ENCODE data around the gene AFF3. TPM values are rescaled to one million over a fixed set of nuclear protein-coding genes. Genes with fewer than 3 reads are reported as not detected.

Gene AFF3
- total RNA-seq, 1 experiment from 2014 or later: not detected

DNA sequence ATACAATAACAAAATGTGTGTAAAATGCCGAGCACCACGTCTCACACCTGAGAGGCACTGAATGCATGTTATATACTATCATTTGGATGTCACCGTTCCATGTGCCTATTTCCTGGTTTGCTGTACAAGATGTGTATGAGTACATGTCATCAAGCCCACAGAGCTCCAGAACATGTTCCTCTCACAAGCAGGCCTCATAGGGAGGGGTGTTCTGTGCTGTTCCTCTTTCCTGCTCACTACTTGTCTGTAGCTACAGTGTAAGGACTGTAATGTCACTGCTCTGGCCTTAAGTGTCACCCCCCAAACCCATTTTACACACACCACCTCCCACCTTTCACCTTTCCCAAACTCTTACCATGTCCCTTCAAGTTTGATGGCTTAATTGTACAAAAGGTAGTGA lies 1.8 kb downstream of the AFF3 start:
- no TSS peak for BruUV-seq (replicated peaks)

DNA sequence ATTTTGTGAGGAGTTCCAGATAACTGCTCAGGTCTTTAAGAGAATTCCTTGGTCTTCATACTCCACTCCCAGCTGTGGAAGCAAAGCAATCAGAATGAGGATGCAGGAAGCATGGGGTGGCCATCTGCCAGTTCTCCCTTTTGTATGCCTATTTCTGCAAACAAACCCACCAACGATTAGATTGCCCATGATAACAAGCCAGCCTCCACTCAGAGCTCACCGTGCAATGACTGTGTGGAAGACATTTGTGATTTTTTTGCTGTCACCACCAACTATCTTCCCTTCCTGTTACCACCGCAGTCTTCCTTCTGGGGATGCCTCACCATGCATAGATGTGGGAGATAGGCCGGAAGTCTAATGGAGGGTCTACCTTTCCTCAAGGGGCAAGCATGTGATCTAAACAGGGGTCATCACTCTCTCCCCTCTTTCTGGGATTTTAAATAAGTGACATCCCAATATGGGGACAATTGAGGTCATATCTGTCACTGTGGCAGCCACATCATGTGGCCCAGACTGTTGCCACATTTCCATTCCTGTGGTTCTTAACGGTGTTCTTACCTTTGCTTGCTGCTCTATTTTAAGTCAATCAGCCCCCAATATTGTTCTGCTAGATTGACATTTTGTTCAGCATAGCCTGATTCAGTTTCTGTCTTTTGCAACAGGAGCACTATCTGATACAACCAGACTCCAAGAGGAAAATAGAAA lies 4.4 kb downstream of the AFF3 start:
- intact Hi-C loops (cut with micrococcal nuclease; ENCODE audit: unreplicated experiment): no loop called here

More for the DNA sequence above, 1.8 kb downstream of the AFF3 start:
- Histone ChIP-seq H2AFZ (no peak overlapping the region), H4K20me1 (ENCODE audit: insufficient read depth) (no peaks in the 10 kb centered on the region), H3K9me2 (ENCODE audit: insufficient read depth) (no peaks in the 10 kb centered on the region), H3K4me1 (replicated peaks; ENCODE audit: insufficient read depth) (no peaks in the 10 kb centered on the region), H3K4me3 (no peak overlapping the region), H3K27ac (no peak overlapping the region), H3K79me2 (ENCODE audit: low read depth) (no peaks in the 10 kb centered on the region), H3K4me2 (no peak overlapping the region), H3K27me3 (ENCODE audit: insufficient read depth, low read depth) (peaks cover 71% of the 10 kb centered on the region), H3K36me3 (ENCODE audit: low read depth) (no peaks in the 10 kb centered on the region), H3K9me3 (ENCODE audit: insufficient read depth, low read depth) (no peaks in the 10 kb centered on the region), H3F3A (ENCODE audit: insufficient read depth, low read depth) (no peaks in the 10 kb centered on the region)
- ChIA-PET POLR2A (ENCODE audit: unreplicated experiment) (no interaction called here), CTCF (no interaction called here)
- TF ChIP-seq EZH2 (IDR thresholded peaks at IDR 0.05; ENCODE audit: low read depth): no peak
- TF ChIP-seq, protein P1, sequence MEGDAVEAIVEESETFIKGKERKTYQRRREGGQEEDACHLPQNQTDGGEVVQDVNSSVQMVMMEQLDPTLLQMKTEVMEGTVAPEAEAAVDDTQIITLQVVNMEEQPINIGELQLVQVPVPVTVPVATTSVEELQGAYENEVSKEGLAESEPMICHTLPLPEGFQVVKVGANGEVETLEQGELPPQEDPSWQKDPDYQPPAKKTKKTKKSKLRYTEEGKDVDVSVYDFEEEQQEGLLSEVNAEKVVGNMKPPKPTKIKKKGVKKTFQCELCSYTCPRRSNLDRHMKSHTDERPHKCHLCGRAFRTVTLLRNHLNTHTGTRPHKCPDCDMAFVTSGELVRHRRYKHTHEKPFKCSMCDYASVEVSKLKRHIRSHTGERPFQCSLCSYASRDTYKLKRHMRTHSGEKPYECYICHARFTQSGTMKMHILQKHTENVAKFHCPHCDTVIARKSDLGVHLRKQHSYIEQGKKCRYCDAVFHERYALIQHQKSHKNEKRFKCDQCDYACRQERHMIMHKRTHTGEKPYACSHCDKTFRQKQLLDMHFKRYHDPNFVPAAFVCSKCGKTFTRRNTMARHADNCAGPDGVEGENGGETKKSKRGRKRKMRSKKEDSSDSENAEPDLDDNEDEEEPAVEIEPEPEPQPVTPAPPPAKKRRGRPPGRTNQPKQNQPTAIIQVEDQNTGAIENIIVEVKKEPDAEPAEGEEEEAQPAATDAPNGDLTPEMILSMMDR (conservative IDR thresholded peaks at IDR 0.05): no peak
- no peak for DNase-seq
- intact Hi-C loops (cut with micrococcal nuclease; ENCODE audit: unreplicated experiment): no loop called here

DNA sequence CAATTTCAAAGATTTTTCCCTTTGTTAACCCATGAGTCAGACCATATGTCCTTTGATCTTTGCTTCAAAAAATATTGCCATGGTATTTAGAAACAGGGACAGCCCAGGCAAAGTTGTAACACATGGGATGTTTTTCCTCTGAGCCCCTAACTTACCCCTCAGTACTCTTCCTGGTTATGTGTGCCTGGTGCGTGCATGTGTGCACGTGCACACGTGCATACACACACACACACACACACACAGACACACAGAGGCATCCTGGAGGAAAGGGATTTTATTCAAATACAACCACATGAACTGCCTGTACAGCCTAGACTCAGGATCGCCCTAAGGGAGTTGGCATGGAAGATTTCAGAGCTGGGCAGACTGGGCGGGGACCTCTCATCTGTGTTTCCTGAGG lies 5.1 kb downstream of the AFF3 start:
- no peak overlapping the region for H2AFZ ChIP-seq
- no peaks in the 10 kb centered on the region for H3K79me2 ChIP-seq (ENCODE audit: low read depth)
- no peaks in the 10 kb centered on the region for H4K20me1 ChIP-seq (ENCODE audit: insufficient read depth)
- no peaks in the 10 kb centered on the region for H3K9me2 ChIP-seq (ENCODE audit: insufficient read depth)
- H3K36me3 ChIP-seq (ENCODE audit: low read depth): no peaks in the 10 kb centered on the region
- no peak overlapping the region for H3K27ac ChIP-seq
- intact Hi-C loops (cut with micrococcal nuclease; ENCODE audit: unreplicated experiment): no loop called here
- BruUV-seq (replicated peaks): no TSS peak
- H3K4me1 ChIP-seq (replicated peaks; ENCODE audit: insufficient read depth): no peaks in the 10 kb centered on the region
- POLR2A ChIA-PET (ENCODE audit: unreplicated experiment): no interaction called here
- H3K4me3 ChIP-seq: no peak overlapping the region
- H3K27me3 ChIP-seq (ENCODE audit: insufficient read depth, low read depth): peaks cover 63% of the 10 kb centered on the region
- no peaks in the 10 kb centered on the region for H3K9me3 ChIP-seq (ENCODE audit: insufficient read depth, low read depth)
- DNase-seq: no peak
- H3F3A ChIP-seq (ENCODE audit: insufficient read depth, low read depth): no peaks in the 10 kb centered on the region
- no peak overlapping the region for H3K4me2 ChIP-seq
- CTCF ChIA-PET: no interaction called here
- no peak for TF ChIP-seq EZH2 (IDR thresholded peaks at IDR 0.05; ENCODE audit: low read depth)
- TF ChIP-seq, protein P1 (conservative IDR thresholded peaks at IDR 0.05): no peak

More for the DNA sequence above, 4.4 kb downstream of the AFF3 start:
- H3K9me2 ChIP-seq (ENCODE audit: insufficient read depth): no peaks in the 10 kb centered on the region
- H3K4me3 ChIP-seq: no peak overlapping the region
- H3K79me2 ChIP-seq (ENCODE audit: low read depth): no peaks in the 10 kb centered on the region
- ChIA-PET POLR2A (ENCODE audit: unreplicated experiment) (no interaction called here), CTCF (no interaction called here)
- H3K4me2 ChIP-seq: no peak overlapping the region
- BruUV-seq (replicated peaks): no TSS peak
- no peak for DNase-seq
- H3K27ac ChIP-seq: no peak overlapping the region
- no peaks in the 10 kb centered on the region for H3K36me3 ChIP-seq (ENCODE audit: low read depth)
- peaks cover 66% of the 10 kb centered on the region for H3K27me3 ChIP-seq (ENCODE audit: insufficient read depth, low read depth)
- H3F3A ChIP-seq (ENCODE audit: insufficient read depth, low read depth): no peaks in the 10 kb centered on the region
- TF ChIP-seq, protein P1 (conservative IDR thresholded peaks at IDR 0.05): no peak
- TF ChIP-seq EZH2 (IDR thresholded peaks at IDR 0.05; ENCODE audit: low read depth): no peak
- no peaks in the 10 kb centered on the region for H3K4me1 ChIP-seq (replicated peaks; ENCODE audit: insufficient read depth)
- H3K9me3 ChIP-seq (ENCODE audit: insufficient read depth, low read depth): no peaks in the 10 kb centered on the region
- no peak overlapping the region for H2AFZ ChIP-seq
- no peaks in the 10 kb centered on the region for H4K20me1 ChIP-seq (ENCODE audit: insufficient read depth)

Measured in PC-9 (cell line).